ENCODE results near the gene RBBP8. TPM values are rescaled to one million over a fixed set of nuclear protein-coding genes. Genes with fewer than 3 reads are reported as not detected.
A peak's percentile ranks its signal among the peaks of the same experiment; 100 is the strongest.

Gene RBBP8
- total RNA-seq, 2 donors from 2014 or later, result 30.9 to 32.6 TPM

- H3K4me1 ChIP-seq, result no peaks in the 10 kb centered on the region
- DNase-seq (no peak), ATAC-seq (no peak)
- H3K27me3 ChIP-seq, result no peaks in the 10 kb centered on the region
- no peak for TF ChIP-seq POLR2A (IDR thresholded peaks at IDR 0.05)
- no peak for TF ChIP-seq CTCF (IDR thresholded peaks at IDR 0.05)
- H3K4me3 ChIP-seq, result no peak overlapping the region
- H3K9me3 ChIP-seq, result no peaks in the 10 kb centered on the region
- H3K27ac ChIP-seq, result no peak overlapping the region
- no peaks in the 10 kb centered on the region for H3K36me3 ChIP-seq (replicated peaks in 1 of 2; ENCODE audit: insufficient read depth in 1 of 2, low read depth in 2 of 2)
- intact Hi-C loops (cut with DNase I), result no loop called here
Measured at GRCh38 chr18:23042133-23042532, 109.0 kb downstream of the RBBP8 start.

GRCh38 chr18:23043803-23044376 is 110.8 kb downstream of the RBBP8 start:
- Histone ChIP-seq H3K36me3 (replicated peaks in 1 of 2; ENCODE audit: insufficient read depth in 1 of 2, low read depth in 2 of 2) (no peaks in the 10 kb centered on the region), H3K4me1 (no peaks in the 10 kb centered on the region), H3K27ac (no peak overlapping the region), H3K27me3 (no peaks in the 10 kb centered on the region), H3K9me3 (no peaks in the 10 kb centered on the region), H3K4me3 (no peak overlapping the region)
- WGBS, 2 donors, result 82 to 83% methylated on average over 7 of the region's 7 CpGs
- intact Hi-C loops (cut with DNase I), result no loop called here
- TF ChIP-seq POLR2A (IDR thresholded peaks at IDR 0.05) (no peak), CTCF (IDR thresholded peaks at IDR 0.05) (no peak)
- no peak for DNase-seq
- ATAC-seq, result no peak

GRCh38 chr18:23049698-23050373 is 116.7 kb downstream of the RBBP8 start:
- H3K9me3 ChIP-seq, result no peaks in the 10 kb centered on the region
- no peak overlapping the region for H3K27ac ChIP-seq
- no peak for TF ChIP-seq POLR2A (IDR thresholded peaks at IDR 0.05)
- H3K4me1 ChIP-seq, result no peaks in the 10 kb centered on the region
- DNase-seq (no peak), ATAC-seq (no peak)
- no peak overlapping the region for H3K4me3 ChIP-seq
- 81 to 82% methylated on average over 5 of the region's 5 CpGs for WGBS, 2 donors
- H3K27me3 ChIP-seq, result no peaks in the 10 kb centered on the region
- intact Hi-C loops (cut with DNase I), result no loop called here
- H3K36me3 ChIP-seq (replicated peaks in 1 of 2; ENCODE audit: insufficient read depth in 1 of 2, low read depth in 2 of 2), result no peaks in the 10 kb centered on the region

- TF ChIP-seq POLR2A (IDR thresholded peaks at IDR 0.05) (no peak), CTCF (IDR thresholded peaks at IDR 0.05) (peak in 4 of 7 experiments; percentile 15 to 29 (median 22))
- H3K4me1 ChIP-seq, result no peaks in the 10 kb centered on the region
- no peak overlapping the region for H3K4me3 ChIP-seq
- no peak overlapping the region for H3K27ac ChIP-seq
- H3K27me3 ChIP-seq, result no peaks in the 10 kb centered on the region
- peak; percentile 84 for ATAC-seq
- no peaks in the 10 kb centered on the region for H3K36me3 ChIP-seq (replicated peaks in 1 of 2; ENCODE audit: insufficient read depth in 1 of 2, low read depth in 2 of 2)
- H3K9me3 ChIP-seq, result no peaks in the 10 kb centered on the region
- intact Hi-C loops (cut with DNase I), result no loop called here
- peak in 3 of 4 donors; percentile 13 to 18 (median 16) for DNase-seq
- WGBS, 2 donors, result 35 to 37% methylated on average over 13 to 15 of the region's 15 CpGs
Measured at GRCh38 chr18:23053776-23054457, 120.8 kb downstream of the RBBP8 start.

GRCh38 chr18:23054553-23054952 is 121.4 kb downstream of the RBBP8 start:
- no peak for TF ChIP-seq CTCF (IDR thresholded peaks at IDR 0.05)
- TF ChIP-seq POLR2A (IDR thresholded peaks at IDR 0.05), result no peak
- WGBS, 2 donors, result 78 to 84% methylated on average over 6 of the region's 6 CpGs
- no peak for DNase-seq
- Histone ChIP-seq H3K4me1 (no peaks in the 10 kb centered on the region), H3K27me3 (no peaks in the 10 kb centered on the region), H3K36me3 (replicated peaks in 1 of 2; ENCODE audit: insufficient read depth in 1 of 2, low read depth in 2 of 2) (no peaks in the 10 kb centered on the region), H3K9me3 (no peaks in the 10 kb centered on the region), H3K4me3 (no peak overlapping the region), H3K27ac (no peak overlapping the region)
- ATAC-seq, result no peak
- intact Hi-C loops (cut with DNase I), result no loop called here
